ENCODE data around the gene MINAR1.

DNA sequence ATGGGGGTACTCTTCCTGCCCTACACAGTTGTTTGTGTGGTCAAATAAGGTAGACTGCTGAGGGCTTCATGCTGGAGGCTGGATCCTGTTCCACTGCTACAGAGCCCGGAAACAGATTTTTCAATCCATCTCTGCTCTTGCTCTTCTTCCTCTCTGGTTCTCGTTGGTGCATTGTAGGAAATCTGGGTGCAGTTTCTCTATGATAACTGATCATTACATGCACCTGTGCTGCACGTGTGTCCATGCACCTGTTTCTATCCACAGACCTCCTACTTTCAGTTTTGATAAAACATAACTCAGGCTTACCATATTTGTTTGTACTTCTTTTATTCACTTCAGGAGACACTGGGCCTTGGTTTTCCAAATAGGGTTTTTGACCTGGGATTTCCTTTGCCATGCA lies 21.3 kb downstream of the MINAR1 start:
- TF ChIP-seq, protein P1, sequence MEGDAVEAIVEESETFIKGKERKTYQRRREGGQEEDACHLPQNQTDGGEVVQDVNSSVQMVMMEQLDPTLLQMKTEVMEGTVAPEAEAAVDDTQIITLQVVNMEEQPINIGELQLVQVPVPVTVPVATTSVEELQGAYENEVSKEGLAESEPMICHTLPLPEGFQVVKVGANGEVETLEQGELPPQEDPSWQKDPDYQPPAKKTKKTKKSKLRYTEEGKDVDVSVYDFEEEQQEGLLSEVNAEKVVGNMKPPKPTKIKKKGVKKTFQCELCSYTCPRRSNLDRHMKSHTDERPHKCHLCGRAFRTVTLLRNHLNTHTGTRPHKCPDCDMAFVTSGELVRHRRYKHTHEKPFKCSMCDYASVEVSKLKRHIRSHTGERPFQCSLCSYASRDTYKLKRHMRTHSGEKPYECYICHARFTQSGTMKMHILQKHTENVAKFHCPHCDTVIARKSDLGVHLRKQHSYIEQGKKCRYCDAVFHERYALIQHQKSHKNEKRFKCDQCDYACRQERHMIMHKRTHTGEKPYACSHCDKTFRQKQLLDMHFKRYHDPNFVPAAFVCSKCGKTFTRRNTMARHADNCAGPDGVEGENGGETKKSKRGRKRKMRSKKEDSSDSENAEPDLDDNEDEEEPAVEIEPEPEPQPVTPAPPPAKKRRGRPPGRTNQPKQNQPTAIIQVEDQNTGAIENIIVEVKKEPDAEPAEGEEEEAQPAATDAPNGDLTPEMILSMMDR (IDR thresholded peaks at IDR 0.05; ENCODE audit: insufficient read depth, low read length): no peak
- TF ChIP-seq POLR2AphosphoS5 (IDR thresholded peaks at IDR 0.05; ENCODE audit: low read depth) (no peak), GABPA (IDR thresholded peaks at IDR 0.05; ENCODE audit: low read depth) (no peak)

Data from HL-60 (cell line).